GM21619 (cell line): ENCODE results near the gene TMEM244.
"Not testable (repeated sequence)": the region's sequence is repeated elsewhere in the genome, so short reads cannot be mapped to it uniquely, and the experiment has no call there.

Experiments
- ATAC-seq: cut with Tn5 transposase; IDR thresholded peaks from one replicate; pipeline ENCODE4 v1.9.1; 2021; ENCODE audit not compliant: unreplicated experiment

The TMEM244 gene

DNA sequence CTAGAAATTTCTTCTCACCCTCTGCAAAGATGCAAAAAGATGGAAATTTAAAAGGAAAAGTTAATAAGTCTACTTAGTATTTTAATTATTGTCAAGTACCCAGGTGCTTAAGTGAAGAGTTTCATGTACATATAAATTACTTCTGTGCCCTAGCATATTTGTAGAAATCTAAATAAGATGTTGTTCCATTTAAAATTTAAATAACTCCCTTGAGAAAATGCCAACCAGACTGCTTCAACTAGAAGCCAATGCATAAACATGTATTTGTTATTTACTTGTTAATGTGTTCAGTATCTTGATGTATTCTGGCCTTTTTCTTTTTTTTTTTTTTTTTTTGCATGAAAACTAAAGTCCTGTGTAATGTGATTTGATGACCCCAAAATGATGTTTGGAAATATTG is 6.3 kb upstream of the TMEM244 start:
- ATAC-seq = no peak

DNA sequence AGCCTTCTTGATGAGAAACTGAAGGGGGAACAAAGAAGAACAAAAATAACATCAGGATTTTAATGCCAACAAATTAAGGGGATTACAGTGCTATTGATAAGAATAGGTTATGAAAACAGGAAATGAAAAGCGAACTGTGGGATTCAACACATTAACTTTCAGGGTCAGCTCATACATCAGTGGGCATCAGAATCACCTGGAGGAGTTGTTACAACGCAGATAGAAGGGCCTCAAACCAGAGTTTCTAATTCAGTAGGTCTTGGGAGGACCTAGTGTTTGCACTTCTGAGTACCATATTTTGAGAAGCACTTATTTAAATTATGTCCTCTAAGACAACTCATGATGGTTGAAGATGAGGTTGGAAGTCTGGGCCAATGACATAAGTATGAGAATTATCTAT is 5.6 kb upstream of the TMEM244 start:
- ATAC-seq = no peak

DNA sequence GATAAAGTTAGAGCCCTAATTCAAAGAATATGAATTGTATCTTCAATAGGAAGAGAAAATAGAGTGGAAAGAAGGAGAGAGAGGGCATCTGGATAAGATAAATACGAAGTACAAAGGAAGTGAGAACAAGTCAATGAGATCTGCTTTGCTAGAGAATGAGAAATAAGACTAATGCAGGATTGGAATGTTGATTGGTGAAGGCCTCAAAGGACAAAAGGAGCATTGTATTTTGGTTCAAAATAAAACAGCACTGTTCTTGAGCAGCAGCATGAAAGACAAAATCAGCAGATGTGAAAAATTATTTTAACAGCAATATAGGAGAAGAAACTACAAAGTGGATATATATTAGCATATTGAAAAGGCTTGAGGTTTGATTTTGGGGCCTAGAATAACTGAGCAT is 5.1 kb upstream of the TMEM244 start:
- ATAC-seq = no peak

DNA sequence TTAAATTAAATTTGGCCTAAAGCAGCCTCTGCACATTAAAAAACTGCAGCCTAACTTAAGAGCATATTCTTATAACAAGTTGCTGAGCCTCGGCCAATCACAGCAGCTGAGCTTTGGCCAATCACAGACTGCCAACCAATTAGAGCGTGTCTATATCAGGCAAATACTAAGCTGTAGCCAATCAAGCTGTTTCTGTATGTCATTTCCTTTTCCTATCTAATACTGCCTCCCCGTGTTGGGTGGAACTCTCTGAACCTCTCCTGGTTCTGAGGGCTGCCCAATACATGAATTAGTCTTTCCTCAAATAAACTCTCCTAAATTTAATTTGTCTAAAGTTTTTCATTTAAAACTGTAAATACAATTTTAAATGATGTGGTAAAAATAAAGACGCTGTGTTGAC is 3.9 kb upstream of the TMEM244 start:
- ATAC-seq = no peak

DNA sequence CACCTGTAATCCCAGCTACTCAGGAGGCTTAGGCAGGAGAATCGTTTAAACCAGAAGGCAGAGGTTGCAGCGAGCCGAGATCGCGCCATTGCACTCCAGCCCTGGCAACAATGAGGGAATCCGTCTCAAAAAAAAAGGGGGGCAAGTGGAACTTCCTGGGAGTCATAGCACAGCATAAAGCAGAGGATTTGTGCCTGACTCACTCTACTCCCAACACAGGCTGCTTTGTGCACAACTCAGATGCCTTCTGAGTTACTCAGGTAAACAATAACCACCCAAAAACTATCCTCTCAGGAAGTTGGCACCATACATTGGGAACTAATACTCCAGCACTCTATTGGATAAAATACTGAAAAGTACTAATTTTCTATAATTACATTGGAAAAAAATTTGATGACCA is 2.5 kb upstream of the TMEM244 start:
- no peak for ATAC-seq

DNA sequence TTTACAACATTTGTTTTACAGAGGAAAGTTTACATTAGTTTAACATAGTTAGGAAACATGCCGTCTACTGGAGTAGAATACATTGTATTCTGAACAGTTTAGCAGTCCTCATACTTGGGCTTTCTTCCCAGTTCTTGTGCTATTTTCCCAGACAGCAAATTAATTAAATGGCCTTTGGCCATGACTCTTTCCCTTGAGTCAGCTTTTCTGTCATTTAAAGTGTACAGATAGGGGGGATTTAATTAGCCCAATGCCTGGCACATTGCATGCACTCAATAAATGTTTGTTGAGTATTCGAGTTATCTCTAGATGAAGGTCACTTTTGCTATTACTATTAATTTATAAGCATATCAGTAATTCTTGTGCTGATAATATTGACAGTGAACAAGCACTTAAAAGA is 1.6 kb downstream of the TMEM244 start:
- ATAC-seq = no peak

DNA sequence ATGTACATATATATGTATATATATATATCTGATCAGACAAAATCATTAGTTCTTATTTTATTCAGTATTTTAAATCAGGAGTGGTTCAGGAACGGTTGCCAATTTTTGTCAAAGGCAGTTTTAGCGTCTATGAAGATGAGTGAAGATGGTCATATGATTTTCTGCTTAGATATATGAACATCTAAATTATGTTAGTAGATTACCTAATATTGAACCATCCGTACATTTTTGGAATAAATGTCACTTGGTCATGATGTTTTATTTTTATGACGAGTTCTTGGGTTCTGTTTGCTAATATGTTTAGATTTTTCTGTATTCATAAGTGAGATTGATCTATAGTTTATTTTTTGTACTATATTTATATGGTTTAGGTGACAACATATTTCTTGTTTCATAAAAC is 3.3 kb downstream of the TMEM244 start:
- ATAC-seq = no peak

DNA sequence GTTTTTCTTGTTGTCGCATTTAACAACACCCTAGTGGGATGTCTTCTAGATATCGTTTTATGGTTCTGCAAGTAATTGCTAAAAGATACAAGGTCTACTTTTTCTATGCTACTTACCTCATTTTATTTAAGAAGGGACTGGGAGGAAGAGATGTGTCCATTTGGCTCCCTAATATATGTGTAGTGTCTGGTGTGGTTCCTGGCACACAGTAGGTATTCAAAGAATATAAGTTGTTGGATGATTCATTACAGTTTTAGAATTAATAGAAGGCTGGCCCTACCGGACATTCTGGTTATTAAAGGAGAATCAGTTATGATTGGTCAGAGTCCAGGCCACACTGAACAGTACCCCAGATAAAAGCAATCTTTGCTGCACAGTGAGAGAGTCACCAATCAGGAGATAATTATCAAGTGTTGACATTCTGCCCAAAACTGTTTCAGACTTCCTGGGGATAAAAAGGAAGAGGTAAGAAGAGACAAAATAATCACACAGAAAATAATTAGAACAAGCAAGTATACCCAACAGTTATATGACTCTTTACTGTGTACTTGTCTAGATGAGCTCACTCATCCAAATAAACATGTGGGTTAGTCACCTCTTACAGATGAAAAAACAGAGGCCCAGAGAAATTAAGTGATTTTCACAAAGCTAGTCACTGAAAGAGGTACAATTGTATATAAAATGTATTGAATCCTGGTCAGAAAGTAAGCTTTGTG is 7.0 kb downstream of the TMEM244 start:
- ATAC-seq = no peak

DNA sequence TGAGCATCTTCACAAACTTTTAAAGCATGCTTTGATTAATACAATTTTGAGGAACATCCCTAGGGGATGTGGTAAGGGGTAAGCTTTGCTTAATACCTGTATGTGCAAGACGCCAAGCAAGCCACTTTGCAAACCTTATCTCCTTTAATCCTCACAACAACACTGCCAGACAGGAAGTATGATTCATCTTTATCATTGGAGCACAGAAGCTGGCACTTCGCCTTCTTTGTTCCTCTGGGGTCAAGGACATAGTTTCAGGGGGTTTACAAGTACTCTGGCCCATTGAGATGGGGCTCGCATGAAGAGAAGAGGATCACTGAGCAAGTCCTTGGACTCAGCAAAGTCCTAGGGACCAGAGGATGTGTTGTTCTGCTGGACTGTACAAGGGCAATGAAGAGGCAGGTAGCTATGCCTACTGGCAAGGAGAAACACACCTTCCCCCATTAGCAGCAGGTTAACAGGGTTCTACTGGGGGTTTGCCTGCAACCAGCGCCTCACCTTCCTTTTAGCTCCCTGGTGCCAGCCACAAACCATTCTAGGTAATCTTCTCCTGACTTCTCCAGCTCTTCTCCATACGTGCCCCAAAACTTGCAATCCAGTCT is 8.8 kb downstream of the TMEM244 start:
- ATAC-seq = no peak

DNA sequence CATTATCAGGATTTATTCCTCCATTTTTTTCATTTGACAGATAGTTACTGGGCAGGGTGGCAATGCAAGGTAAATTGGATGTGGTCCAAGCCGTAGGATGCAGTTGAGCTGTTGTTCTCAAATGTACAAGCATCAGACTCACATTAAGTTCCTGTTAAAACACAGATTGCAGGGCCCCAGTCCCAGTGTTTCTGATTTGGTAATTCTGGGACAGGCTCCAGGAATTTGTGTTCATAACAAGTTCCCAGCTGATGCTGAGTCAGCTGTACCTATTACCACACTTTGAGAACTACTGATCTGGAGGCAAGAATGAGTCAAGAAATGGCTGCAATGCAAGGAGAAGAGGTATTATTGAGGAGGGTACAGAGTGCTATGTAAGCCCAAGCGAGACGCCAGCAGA is 11.7 kb downstream of the TMEM244 start:
- no peak for ATAC-seq

DNA sequence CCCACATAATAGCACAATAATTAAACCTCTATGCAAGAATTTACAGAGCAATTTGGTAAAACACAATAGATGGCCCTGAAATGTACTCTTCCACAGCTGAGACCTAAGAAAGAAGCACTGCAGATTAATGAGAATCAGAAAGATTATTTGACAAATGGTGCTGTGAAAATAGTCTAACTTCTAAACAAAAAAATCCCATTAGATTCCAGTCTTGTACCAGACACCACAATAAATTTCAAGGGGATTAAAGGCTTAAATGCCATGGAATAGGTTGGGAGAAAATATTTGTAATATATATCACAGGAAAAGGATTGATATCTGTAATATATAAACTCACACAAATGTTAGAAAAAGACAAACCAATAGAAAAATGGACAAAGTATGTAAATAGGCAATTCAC is 14.4 kb downstream of the TMEM244 start:
- no peak for ATAC-seq

DNA sequence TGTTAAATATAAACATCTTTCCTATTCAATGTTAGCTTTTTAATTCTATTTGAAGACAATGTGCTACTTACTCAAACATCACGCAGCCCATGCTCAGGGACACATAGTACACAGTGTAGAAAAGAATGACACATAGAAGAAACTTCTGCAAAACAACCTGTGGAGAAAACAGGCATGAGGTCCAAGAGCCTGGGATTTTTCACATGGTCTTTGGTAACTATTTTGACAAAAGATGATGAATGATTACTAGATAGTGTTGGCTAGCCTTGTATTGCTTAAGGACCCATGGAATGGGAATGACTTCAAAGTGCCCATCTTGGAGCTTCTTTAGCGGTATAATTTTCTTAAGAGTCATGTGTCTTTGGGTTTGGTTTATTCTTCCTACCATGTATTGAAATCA is 15.4 kb downstream of the TMEM244 start:
- no peak for ATAC-seq

DNA sequence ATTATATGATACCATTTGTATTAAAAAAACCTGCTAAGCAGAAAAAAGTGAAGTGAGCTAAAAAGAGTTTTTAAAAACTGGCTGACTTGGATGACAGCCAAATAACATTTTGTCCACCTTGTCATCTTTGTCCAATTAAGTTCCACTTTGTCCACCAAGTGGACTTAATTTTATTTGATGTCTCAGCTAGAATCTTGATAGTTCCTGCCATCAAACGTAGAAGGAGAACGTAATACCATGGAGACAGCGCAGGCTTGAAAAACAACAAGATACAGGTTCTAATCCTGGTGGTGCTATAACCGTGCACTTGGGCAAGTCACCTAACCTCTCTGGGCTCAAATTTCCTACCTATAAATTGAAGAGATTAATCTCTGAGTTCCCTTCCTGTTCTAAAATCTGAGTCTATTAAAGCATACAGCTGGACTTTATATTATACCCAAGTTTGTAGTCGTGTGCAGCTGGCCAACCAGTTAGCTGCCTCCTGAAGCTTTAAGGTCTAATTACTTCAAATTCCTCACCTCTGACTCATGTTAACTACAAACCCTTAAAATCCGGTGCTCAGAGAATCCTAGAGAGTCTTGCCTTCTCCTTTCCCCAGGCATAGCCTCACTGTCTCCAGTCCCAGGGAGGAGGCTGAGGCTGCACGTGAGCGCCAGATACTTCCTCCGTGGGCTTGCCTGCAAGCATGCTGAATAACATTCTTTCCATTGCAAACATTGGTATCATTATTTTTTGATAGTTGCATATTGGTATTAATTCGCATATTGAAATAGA is 16.8 kb downstream of the TMEM244 start:
- ATAC-seq = no peak

DNA sequence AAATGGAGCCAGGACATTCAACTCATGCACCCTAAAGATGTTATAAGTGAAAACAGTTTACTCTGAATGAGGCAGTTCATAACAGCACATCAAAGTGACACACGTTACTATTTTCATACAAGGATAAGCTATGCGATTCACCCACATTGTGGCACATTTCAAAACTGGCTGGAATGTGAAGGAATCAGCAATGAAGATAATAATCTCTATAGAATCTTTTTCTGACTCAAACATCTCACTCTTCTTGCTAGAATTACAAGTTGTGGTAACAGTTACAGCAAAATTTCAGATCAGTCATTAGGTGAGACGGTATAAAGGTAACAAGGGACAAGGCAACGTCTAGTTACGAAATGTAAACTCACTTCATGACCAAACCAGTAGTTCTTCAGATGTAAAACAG is 17.5 kb downstream of the TMEM244 start:
- ATAC-seq = no peak

DNA sequence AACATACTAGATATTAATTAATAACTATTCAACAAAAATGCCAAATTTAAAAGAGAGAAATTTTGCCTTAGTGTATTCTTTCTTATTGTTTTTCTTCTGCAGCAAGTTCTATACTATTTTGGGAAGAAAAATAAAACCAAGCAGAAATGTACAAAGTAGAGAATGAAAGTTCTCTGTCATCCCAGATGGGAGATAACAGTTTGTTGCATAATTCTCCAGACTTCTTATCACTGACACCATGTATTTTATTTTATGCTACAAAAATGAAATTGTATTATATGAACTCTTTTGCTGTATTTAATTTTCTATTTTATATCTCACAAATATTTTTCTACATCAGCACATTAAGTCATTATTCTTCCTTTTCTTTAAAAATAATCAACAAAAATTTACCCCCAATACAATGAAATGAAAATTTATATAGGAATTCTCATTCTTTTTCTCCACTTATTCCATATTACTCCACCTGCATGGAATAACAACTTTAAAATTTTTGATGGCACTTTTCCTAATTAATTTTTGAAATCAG is 18.2 kb downstream of the TMEM244 start:
- no peak for ATAC-seq

DNA sequence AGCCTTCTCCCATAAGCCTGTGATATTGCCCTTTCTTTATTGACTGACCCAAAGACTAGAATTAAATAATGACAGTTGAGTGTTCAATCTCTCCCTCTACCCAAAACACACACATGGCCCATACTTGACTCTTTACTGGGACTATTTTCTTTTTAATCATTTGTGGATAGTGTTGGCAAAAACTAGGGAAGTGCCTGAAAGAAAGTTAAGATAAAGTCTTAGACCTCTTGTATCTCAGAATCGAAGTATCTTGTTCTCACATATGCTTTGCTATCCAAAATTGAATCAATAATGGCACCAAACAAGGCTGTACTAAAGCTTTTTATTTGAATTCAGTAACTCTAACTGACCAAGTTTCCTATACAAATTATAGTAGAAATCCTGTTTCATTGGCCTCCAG is 19.0 kb downstream of the TMEM244 start:
- no peak for ATAC-seq

DNA sequence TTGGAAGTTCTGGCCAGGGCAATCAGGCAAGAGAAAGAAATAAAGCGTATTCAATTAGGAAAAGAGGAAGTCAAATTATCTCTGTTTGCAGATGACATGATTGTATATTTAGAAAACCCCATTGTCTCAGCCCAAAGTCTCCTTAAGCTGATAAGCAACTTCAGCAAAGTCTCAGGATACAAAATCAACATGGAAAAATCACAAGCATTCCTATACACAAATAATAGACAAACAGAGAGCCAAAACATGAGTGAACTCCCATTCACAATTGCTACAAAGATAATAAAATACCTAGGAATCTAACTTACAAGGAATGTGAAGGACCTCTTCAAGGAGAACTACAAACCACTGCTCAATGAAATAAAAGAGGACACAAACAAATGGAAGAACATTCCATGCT is 21.6 kb downstream of the TMEM244 start:
- not testable (repeated sequence) for ATAC-seq

DNA sequence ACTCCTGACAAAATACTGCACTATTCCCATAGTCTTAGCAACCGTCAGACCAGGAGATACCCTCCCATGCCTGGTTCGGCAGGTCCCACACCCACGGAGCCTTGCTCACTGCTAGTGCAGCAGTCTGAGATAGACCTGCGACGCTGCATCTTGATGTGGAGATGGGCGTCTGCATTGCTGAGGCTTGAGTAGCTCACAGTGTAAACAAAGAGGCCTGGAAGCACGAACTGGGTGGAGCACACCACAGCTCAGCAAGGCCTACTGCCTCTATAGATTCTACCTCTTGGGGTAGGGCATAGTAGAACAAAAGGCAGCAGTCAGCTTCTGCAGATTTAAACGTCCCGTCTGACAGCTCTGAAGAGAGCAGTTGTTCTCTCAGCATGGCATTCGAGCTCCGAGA is 25.4 kb downstream of the TMEM244 start:
- no peak for ATAC-seq

DNA sequence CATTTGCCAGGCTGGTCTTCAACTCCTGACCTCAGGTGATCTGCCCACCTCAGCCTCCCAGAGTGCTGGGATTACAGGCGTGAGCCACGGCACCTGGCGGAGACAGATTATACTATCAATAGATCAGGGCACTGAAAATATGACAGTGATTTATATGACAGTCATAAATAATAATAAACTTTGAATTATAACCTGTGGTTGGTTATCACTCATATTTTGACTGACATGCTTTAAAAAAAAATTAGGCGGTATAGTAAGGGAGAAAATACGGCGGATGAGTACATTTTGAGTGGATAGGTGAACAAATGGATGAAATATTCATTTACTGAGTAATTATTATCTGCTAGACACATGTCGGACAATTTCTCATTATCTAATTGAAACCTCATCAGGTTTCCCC is 28.8 kb downstream of the TMEM244 start:
- no peak for ATAC-seq

DNA sequence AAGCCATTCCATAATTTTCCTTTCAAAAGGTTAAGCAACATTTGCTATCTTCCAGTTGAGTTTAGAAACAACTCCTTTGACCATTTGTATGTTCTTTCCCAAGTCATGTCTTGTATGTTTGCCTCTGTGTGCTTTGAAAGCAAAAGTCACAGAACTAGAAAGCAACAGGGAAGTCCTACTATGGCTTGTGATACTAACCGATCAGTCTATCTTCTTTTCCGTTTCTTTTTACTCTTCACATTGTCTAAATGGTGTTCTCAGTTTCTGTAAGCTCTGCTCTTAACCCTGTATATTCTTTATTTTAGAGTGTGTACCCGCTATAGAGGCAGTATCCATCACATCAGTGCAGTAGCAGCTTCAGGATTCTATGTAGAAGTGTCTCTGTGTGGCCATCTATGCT is 32.9 kb downstream of the TMEM244 start:
- ATAC-seq = no peak

DNA sequence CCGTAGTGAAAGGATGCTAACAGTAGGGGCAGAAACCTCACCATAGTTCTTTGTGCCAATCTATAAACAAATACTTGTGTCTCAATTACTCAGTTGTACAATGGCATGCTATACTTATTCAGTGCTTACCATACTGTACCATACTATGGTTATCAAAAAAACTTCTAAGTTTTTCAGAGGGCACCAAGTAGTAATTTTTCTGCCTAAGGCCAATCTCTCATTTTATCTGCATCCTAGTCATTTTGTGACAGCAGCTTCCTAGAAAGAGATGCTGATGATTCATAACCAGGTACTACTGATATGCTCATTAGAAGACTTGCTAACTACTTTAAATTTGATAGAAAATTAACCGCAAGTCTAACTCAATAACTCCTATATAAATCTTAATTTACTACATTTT is 42.9 kb downstream of the TMEM244 start:
- no peak for ATAC-seq

DNA sequence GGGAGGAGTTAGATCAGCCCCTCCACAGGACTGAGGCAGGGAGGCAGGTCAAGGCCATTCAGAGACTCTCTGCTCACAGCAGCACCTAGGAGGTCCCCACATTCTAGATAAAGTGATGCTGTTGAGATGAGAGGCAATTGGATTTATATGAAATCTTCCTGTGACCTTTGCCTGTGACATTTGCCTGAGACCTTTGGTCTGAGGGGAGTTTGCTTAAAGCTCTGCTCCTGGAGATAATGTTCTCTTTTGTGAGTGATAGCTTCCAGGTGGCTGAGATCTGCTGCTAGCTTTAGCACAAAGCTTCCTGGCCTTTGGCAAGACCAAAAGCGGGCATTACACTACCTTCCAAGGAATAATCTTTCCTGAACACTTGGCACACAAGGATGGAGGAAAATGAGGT is 43.3 kb downstream of the TMEM244 start:
- ATAC-seq = no peak
